Activated T-helper 1 cell treated with Interleukin-2 at 50 U/mL for 16 hours (primary cell): ENCODE data around the gene GMCL2.

Experiments used
- DNase-seq: peaks from one replicate; pipeline ENCODE4 v3.0.0-alpha.2; 2020; ENCODE audit warnings: low read depth

Gene GMCL2

DNA sequence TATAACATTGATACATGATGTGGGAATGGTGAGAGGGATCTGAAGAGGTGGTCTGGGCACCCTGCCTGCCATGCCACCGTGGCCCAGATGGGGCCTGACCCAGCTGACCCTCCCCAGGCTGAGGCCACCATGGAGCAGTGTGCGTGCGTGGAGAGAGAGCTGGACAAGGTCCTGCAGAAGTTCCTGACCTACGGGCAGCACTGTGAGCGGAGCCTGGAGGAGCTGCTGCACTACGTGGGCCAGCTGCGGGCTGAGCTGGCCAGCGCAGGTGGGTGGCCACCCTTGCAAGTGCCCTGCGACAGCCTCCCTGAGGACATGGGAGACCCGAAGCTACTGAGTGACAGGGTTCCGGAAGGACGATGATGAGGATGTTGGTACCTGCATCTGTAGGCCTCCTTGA is 49.2 kb downstream of the GMCL2 start:
- no peak for DNase-seq

DNA sequence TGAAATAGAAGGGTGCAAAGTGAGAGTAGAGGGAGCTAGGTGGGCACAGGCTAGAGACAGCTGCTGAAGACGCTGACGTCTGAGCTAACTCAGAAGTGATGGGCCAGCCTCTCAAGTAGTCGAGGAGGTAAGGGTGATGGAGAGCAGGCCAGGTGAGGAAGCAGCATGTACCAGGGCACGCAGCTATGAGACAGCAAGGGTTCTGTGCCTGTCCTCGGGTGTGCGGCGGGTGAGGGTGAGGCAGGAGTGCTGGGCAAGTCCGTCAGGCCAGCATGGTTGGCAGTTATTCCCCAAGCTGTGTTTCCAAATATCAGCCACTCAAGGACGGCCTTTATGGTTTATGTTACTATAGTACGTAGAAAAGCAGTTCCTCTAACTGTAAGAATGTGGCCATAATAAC is 50.2 kb downstream of the GMCL2 start:
- DNase-seq: no peak
